Measurements from ENCODE around the gene LIN7B. TPM values are rescaled to one million over a fixed set of nuclear protein-coding genes. Genes with fewer than 3 reads are reported as not detected.

Gene LIN7B
- total and polyA plus RNA-seq, 9 of the 15 experiments (the other 6 are each of a cell fraction or from before 2014, with no cell fraction given) = 0.89 to 15.7 (median 4.0) TPM

- intact Hi-C loops (cut with micrococcal nuclease) = loop anchor here (1.0 kb wide), 1 partner anchor 48 kb away; no protein-coding TSS in a partner anchor
- Histone ChIP-seq H3K4me2 (ENCODE audit: insufficient read depth, low read length) (peak overlapping the region; percentile 72), H2AFZ (ENCODE audit: low read depth, low read length) (peak overlapping the region; percentile 86), H3K9me1 (ENCODE audit: control insufficient read depth, insufficient read depth, low read length) (no peaks in the 10 kb centered on the region), H3K79me2 (ENCODE audit: control insufficient read depth, insufficient read depth, low read length) (peaks cover 24% of the 10 kb centered on the region; the same call in 2 of the 3 replicates), H3K4me1 (replicated peaks in 1 of 2; ENCODE audit: control insufficient read depth in 2 of 2, insufficient read depth in 2 of 2, low read length in 2 of 2) (peaks cover 23 to 65% of the 10 kb centered on the region in 2 experiments; a peak in 4 of 5 replicates), H3K27ac (ENCODE audit: extremely low read depth, low read depth, low read length) (peak overlapping the region; percentile 57), H4K20me1 (replicated peaks; ENCODE audit: control insufficient read depth, insufficient read depth, low read length) (no peaks in the 10 kb centered on the region), H3K9me3 (replicated peaks; ENCODE audit: control insufficient read depth, insufficient read depth, low read depth, low read length) (no peaks in the 10 kb centered on the region), H3K4me3 (peak overlapping the region; percentile 38), H3K27me3 (ENCODE audit: control insufficient read depth in 2 of 2, insufficient read depth in 2 of 2, low read length in 2 of 2) (no peaks in the 10 kb centered on the region), H3K9ac (ENCODE audit: insufficient read depth in 1 of 2, low read depth in 2 of 2, low read length in 2 of 2) (peak overlapping the region; percentile 10 to 66; a peak in 2 of 4 replicates), H3K36me3 (ENCODE audit: control insufficient read depth, insufficient read depth, low read length) (no peaks in the 10 kb centered on the region)
- in situ Hi-C loops (cut with MboI) = no loop called here
- BruUV-seq (replicated peaks) = no TSS peak
- POLR2A ChIA-PET = interaction anchor here (0.6 to 1.7 kb wide), 7 partner anchors 9 to 522 kb away, joined by 3 to 7 read pairs (median 3); partner anchors contain the start of gene HRC
- 7% methylated on average over 20 of the region's 30 CpGs for WGBS (ENCODE audit: insufficient coverage, low coverage, missing lambda C conversion rate)
- peak; percentile 51 for ATAC-seq
- peak; percentile 89 for FAIRE-seq
- CTCF ChIA-PET (ENCODE audit: low intra/inter-chr PET ratio) = interaction anchor here (0.6 to 1.3 kb wide), 5 partner anchors 47 to 79 kb away, joined by 3 to 13 read pairs (median 3); no protein-coding TSS in a partner anchor
- peak; percentile 77 to 92 (median 83) for DNase-seq (ENCODE audit: extremely low read depth in 1 of 4, low spot score in 3 of 4)
- no peak for TF ChIP-seq ZNF165 (CRISPR knock-in tag; IDR thresholded peaks at IDR 0.05; ENCODE audit: borderline replicate concordance)
- TF ChIP-seq EGR1 (conservative IDR thresholded peaks at IDR 0.05) = peak; percentile 63; the same call in 1 of the 2 replicates
- peak; percentile 46 to 56; a peak in 3 of 4 replicates for TF ChIP-seq NRF1 (conservative IDR thresholded peaks at IDR 0.05 in 1 of 2, IDR thresholded peaks at IDR 0.05 in 1 of 2)
- no peak for TF ChIP-seq TAL1 (IDR thresholded peaks at IDR 0.05)
- TF ChIP-seq CBX2 (IDR thresholded peaks at IDR 0.05; ENCODE audit: insufficient read depth, low read length, poor library complexity, severe bottlenecking) = no peak
- TF ChIP-seq HMGXB4 (CRISPR knock-in tag; IDR thresholded peaks at IDR 0.05) = peak; percentile 25; the same call in 1 of the 2 replicates
- no peak for TF ChIP-seq HMG20B (CRISPR knock-in tag; IDR thresholded peaks at IDR 0.05)
- TF ChIP-seq HIVEP1 (CRISPR knock-in tag; IDR thresholded peaks at IDR 0.05) = no peak
- TF ChIP-seq TAF15 (IDR thresholded peaks at IDR 0.05; ENCODE audit: low read depth, low read length) = no peak
- TF ChIP-seq THRA (IDR thresholded peaks at IDR 0.05) = no peak
- TF ChIP-seq KLF16 (IDR thresholded peaks at IDR 0.05) = peak; percentile 68
- 0 out of 2 replicates have a peak, but pooled peaks have one; percentile 16 for TF ChIP-seq MEF2D (tag; conservative IDR thresholded peaks at IDR 0.05; ENCODE audit: low read depth)
- TF ChIP-seq ZNF277 (CRISPR knock-in tag; IDR thresholded peaks at IDR 0.05; ENCODE audit: borderline replicate concordance) = no peak
- TF ChIP-seq ZKSCAN1 (IDR thresholded peaks at IDR 0.05; ENCODE audit: low read depth, low read length) = 0 out of 2 replicates have a peak, but pooled peaks have one; percentile 37
- TF ChIP-seq RBFOX2 (IDR thresholded peaks at IDR 0.05; ENCODE audit: low read depth, low read length) = peak; percentile 53; the same call in 1 of the 2 replicates
- TF ChIP-seq NR2C2 (CRISPR knock-in tag; IDR thresholded peaks at IDR 0.05) = 0 out of 2 replicates have a peak, but pooled peaks have one; percentile 45
- no peak for TF ChIP-seq NR2C2 (tag; IDR thresholded peaks at IDR 0.05)
- TF ChIP-seq SMARCE1 (IDR thresholded peaks at IDR 0.05) = peak; percentile 54; the same call in 1 of the 2 replicates
Measured at GRCh38 chr19:49145573-49146407, 31.6 kb downstream of the LIN7B start.
